ENCODE measurements around the gene ACOT6.

The ACOT6 gene

GRCh38 chr14:73623504-73624054 is 11.3 kb downstream of the ACOT6 start:
- Histone ChIP-seq H3K9ac (no peak overlapping the region), H3K4me2 (ENCODE audit: low read length) (no peak overlapping the region), H3K4me1 (no peaks in the 10 kb centered on the region), H3K36me3 (ENCODE audit: control insufficient read depth, insufficient read depth, low read length) (no peaks in the 10 kb centered on the region), H3K27ac (no peak overlapping the region), H3K4me3 (ENCODE audit: low read depth, low read length) (no peak overlapping the region), H3K9me3 (ENCODE audit: control insufficient read depth, low read length) (no peaks in the 10 kb centered on the region), H3K27me3 (ENCODE audit: control insufficient read depth, insufficient read depth, low read length) (no peaks in the 10 kb centered on the region), H2AFZ (no peak overlapping the region), H3K79me2 (no peaks in the 10 kb centered on the region)
- no peak for TF ChIP-seq CTCF (IDR thresholded peaks at IDR 0.05)

GRCh38 chr14:73625706-73626105 is 13.4 kb downstream of the ACOT6 start:
- TF ChIP-seq CTCF (IDR thresholded peaks at IDR 0.05) = no peak
- no peaks in the 10 kb centered on the region for H3K79me2 ChIP-seq

GRCh38 chr14:73627151-73627558 is 14.8 kb downstream of the ACOT6 start:
- no peak for TF ChIP-seq CTCF (IDR thresholded peaks at IDR 0.05)
- H3K79me2 ChIP-seq = peaks cover 2% of the 10 kb centered on the region
- no peak overlapping the region for H2AFZ ChIP-seq
- H3K27me3 ChIP-seq (ENCODE audit: control insufficient read depth, insufficient read depth, low read length) = no peaks in the 10 kb centered on the region
- H3K36me3 ChIP-seq (ENCODE audit: control insufficient read depth, insufficient read depth, low read length) = no peaks in the 10 kb centered on the region
- no peak overlapping the region for H3K9ac ChIP-seq
- H3K27ac ChIP-seq = no peak overlapping the region
- H3K4me1 ChIP-seq = no peaks in the 10 kb centered on the region
- H3K4me3 ChIP-seq (ENCODE audit: low read depth, low read length) = no peak overlapping the region
- H3K4me2 ChIP-seq (ENCODE audit: low read length) = no peak overlapping the region
- H3K9me3 ChIP-seq (ENCODE audit: control insufficient read depth, low read length) = no peaks in the 10 kb centered on the region

More at GRCh38 chr14:73625706-73626105, 13.4 kb downstream of the ACOT6 start:
- no peak overlapping the region for H3K4me3 ChIP-seq (ENCODE audit: low read depth, low read length)
- no peaks in the 10 kb centered on the region for H3K36me3 ChIP-seq (ENCODE audit: control insufficient read depth, insufficient read depth, low read length)
- no peaks in the 10 kb centered on the region for H3K9me3 ChIP-seq (ENCODE audit: control insufficient read depth, low read length)
- H3K4me2 ChIP-seq (ENCODE audit: low read length) = no peak overlapping the region
- H2AFZ ChIP-seq = no peak overlapping the region
- H3K27ac ChIP-seq = no peak overlapping the region
- H3K9ac ChIP-seq = no peak overlapping the region
- no peaks in the 10 kb centered on the region for H3K27me3 ChIP-seq (ENCODE audit: control insufficient read depth, insufficient read depth, low read length)
- no peaks in the 10 kb centered on the region for H3K4me1 ChIP-seq

GRCh38 chr14:73630009-73630780 is 17.9 kb downstream of the ACOT6 start:
- no peak overlapping the region for H3K27ac ChIP-seq
- H3K4me1 ChIP-seq = peaks cover 2% of the 10 kb centered on the region
- no peak overlapping the region for H3K9ac ChIP-seq
- no peaks in the 10 kb centered on the region for H3K36me3 ChIP-seq (ENCODE audit: control insufficient read depth, insufficient read depth, low read length)
- no peak for TF ChIP-seq CTCF (IDR thresholded peaks at IDR 0.05)
- peaks cover 2% of the 10 kb centered on the region for H3K79me2 ChIP-seq
- no peaks in the 10 kb centered on the region for H3K27me3 ChIP-seq (ENCODE audit: control insufficient read depth, insufficient read depth, low read length)
- H3K4me3 ChIP-seq (ENCODE audit: low read depth, low read length) = no peak overlapping the region
- no peak overlapping the region for H2AFZ ChIP-seq
- H3K4me2 ChIP-seq (ENCODE audit: low read length) = no peak overlapping the region
- no peaks in the 10 kb centered on the region for H3K9me3 ChIP-seq (ENCODE audit: control insufficient read depth, low read length)
